Measurements from ENCODE around the gene MYO16.

DNA sequence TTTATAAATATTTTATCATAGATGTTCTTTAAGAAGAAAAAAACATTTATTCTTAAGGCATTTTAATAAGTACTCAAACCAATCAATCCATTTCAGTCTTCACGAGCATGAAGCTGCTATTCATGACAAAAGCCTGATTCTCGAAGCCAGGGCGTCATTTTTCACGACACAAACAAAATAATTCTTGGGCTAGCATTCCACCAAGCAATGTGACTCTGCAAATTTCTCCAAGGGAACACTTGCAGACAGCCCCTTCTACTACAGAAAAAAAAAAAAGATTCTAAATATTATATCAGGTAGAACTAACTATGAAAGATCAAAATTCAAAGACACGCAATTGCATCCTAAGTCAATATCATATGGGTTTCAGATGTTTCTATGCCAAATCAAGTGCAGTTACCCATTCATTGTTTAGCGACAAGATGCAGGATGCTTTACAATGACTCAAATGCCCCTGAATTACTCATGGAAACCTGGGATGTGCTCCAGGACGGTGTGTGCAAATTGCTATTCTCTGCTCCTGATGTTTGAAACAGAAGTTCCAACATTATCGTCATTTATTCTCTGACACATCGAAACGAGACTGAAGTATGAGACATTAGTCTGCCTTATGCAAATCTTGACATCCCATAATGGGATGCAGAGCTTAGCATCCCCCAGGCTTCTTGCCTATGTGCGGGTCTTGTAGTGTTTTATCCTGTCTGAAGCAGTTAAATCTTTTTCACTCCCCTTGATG, 517.7 kb downstream of the MYO16 start:
- TF ChIP-seq POLR2A (IDR thresholded peaks at IDR 0.05), result no peak
- TF ChIP-seq, protein P1, sequence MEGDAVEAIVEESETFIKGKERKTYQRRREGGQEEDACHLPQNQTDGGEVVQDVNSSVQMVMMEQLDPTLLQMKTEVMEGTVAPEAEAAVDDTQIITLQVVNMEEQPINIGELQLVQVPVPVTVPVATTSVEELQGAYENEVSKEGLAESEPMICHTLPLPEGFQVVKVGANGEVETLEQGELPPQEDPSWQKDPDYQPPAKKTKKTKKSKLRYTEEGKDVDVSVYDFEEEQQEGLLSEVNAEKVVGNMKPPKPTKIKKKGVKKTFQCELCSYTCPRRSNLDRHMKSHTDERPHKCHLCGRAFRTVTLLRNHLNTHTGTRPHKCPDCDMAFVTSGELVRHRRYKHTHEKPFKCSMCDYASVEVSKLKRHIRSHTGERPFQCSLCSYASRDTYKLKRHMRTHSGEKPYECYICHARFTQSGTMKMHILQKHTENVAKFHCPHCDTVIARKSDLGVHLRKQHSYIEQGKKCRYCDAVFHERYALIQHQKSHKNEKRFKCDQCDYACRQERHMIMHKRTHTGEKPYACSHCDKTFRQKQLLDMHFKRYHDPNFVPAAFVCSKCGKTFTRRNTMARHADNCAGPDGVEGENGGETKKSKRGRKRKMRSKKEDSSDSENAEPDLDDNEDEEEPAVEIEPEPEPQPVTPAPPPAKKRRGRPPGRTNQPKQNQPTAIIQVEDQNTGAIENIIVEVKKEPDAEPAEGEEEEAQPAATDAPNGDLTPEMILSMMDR (IDR thresholded peaks at IDR 0.05), result no peak
